ENCODE results near the gene C11orf97. TPM values are rescaled to one million over a fixed set of nuclear protein-coding genes. Genes with fewer than 3 reads are reported as not detected.

Gene C11orf97
- total and polyA plus RNA-seq, 9 of the 15 experiments (the other 6 are each of a cell fraction or from before 2014, with no cell fraction given): not detected

DNA sequence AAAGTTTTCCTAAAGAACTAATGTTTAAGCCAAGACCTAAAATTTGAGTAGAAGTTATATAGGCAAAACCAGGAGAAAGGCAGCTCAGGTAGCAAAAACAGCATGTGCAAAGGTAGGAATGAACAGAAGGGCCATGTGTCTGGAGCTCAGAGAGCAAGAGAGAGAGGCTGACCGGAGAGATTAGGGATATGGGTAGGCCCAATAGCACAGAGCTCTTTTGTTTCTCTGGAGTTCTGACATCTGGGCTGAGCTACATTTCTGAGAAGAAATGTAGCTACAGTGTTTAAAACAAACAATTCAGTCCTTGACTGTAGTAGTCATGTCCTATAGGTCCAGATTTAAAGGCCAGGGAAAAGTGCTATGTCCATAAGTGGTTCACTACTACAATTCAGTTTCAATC is 4.5 kb downstream of the C11orf97 start:
- POLR2A ChIA-PET: no interaction called here
- TF ChIP-seq MIER1 (IDR thresholded peaks at IDR 0.05; ENCODE audit: low read depth) (no peak), CBX8 (IDR thresholded peaks at IDR 0.05; ENCODE audit: borderline replicate concordance, extremely low read depth, low read depth, low read length, poor library complexity, severe bottlenecking) (no peak), KDM2B (CRISPR knock-in tag; IDR thresholded peaks at IDR 0.05) (no peak), EHMT2 (IDR thresholded peaks at IDR 0.05) (no peak), HDAC1 (IDR thresholded peaks at IDR 0.05) (no peak), CHCHD3 (CRISPR knock-in tag; IDR thresholded peaks at IDR 0.05) (no peak), KHSRP (IDR thresholded peaks at IDR 0.05) (no peak)
- TF ChIP-seq, protein P1, sequence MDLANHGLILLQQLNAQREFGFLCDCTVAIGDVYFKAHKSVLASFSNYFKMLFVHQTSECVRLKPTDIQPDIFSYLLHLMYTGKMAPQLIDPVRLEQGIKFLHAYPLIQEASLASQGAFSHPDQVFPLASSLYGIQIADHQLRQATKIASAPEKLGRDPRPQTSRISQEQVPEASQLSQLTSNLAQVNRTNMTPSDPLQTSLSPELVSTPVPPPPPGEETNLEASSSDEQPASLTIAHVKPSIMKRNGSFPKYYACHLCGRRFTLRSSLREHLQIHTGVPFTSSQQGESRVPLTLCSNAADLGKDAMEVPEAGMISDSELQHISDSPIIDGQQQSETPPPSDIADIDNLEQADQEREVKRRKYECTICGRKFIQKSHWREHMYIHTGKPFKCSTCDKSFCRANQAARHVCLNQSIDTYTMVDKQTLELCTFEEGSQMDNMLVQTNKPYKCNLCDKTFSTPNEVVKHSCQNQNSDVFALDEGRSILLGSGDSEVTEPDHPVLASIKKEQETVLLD (IDR thresholded peaks at IDR 0.05): no peak
- TF ChIP-seq, protein P2, sequence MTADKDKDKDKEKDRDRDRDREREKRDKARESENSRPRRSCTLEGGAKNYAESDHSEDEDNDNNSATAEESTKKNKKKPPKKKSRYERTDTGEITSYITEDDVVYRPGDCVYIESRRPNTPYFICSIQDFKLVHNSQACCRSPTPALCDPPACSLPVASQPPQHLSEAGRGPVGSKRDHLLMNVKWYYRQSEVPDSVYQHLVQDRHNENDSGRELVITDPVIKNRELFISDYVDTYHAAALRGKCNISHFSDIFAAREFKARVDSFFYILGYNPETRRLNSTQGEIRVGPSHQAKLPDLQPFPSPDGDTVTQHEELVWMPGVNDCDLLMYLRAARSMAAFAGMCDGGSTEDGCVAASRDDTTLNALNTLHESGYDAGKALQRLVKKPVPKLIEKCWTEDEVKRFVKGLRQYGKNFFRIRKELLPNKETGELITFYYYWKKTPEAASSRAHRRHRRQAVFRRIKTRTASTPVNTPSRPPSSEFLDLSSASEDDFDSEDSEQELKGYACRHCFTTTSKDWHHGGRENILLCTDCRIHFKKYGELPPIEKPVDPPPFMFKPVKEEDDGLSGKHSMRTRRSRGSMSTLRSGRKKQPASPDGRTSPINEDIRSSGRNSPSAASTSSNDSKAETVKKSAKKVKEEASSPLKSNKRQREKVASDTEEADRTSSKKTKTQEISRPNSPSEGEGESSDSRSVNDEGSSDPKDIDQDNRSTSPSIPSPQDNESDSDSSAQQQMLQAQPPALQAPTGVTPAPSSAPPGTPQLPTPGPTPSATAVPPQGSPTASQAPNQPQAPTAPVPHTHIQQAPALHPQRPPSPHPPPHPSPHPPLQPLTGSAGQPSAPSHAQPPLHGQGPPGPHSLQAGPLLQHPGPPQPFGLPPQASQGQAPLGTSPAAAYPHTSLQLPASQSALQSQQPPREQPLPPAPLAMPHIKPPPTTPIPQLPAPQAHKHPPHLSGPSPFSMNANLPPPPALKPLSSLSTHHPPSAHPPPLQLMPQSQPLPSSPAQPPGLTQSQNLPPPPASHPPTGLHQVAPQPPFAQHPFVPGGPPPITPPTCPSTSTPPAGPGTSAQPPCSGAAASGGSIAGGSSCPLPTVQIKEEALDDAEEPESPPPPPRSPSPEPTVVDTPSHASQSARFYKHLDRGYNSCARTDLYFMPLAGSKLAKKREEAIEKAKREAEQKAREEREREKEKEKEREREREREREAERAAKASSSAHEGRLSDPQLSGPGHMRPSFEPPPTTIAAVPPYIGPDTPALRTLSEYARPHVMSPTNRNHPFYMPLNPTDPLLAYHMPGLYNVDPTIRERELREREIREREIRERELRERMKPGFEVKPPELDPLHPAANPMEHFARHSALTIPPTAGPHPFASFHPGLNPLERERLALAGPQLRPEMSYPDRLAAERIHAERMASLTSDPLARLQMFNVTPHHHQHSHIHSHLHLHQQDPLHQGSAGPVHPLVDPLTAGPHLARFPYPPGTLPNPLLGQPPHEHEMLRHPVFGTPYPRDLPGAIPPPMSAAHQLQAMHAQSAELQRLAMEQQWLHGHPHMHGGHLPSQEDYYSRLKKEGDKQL (CRISPR knock-in tag; IDR thresholded peaks at IDR 0.05; ENCODE audit: borderline replicate concordance): no peak
- TF ChIP-seq, protein P3, sequence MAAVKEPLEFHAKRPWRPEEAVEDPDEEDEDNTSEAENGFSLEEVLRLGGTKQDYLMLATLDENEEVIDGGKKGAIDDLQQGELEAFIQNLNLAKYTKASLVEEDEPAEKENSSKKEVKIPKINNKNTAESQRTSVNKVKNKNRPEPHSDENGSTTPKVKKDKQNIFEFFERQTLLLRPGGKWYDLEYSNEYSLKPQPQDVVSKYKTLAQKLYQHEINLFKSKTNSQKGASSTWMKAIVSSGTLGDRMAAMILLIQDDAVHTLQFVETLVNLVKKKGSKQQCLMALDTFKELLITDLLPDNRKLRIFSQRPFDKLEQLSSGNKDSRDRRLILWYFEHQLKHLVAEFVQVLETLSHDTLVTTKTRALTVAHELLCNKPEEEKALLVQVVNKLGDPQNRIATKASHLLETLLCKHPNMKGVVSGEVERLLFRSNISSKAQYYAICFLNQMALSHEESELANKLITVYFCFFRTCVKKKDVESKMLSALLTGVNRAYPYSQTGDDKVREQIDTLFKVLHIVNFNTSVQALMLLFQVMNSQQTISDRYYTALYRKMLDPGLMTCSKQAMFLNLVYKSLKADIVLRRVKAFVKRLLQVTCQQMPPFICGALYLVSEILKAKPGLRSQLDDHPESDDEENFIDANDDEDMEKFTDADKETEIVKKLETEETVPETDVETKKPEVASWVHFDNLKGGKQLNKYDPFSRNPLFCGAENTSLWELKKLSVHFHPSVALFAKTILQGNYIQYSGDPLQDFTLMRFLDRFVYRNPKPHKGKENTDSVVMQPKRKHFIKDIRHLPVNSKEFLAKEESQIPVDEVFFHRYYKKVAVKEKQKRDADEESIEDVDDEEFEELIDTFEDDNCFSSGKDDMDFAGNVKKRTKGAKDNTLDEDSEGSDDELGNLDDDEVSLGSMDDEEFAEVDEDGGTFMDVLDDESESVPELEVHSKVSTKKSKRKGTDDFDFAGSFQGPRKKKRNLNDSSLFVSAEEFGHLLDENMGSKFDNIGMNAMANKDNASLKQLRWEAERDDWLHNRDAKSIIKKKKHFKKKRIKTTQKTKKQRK (IDR thresholded peaks at IDR 0.05; ENCODE audit: borderline replicate concordance, low read depth, low read length): no peak
- intact Hi-C loops (cut with micrococcal nuclease) (no loop called here), in situ Hi-C loops (cut with MboI) (no loop called here)
- Histone ChIP-seq H3K27me3 (ENCODE audit: control insufficient read depth in 2 of 2, insufficient read depth in 2 of 2, low read length in 2 of 2) (peaks cover 2 to 4% of the 10 kb centered on the region in 2 experiments; a peak in 2 of 5 replicates), H3K9me3 (replicated peaks; ENCODE audit: control insufficient read depth, insufficient read depth, low read depth, low read length) (no peaks in the 10 kb centered on the region), H2AFZ (ENCODE audit: low read depth, low read length) (no peak overlapping the region), H3K4me2 (ENCODE audit: insufficient read depth, low read length) (no peak overlapping the region), H3K36me3 (ENCODE audit: control insufficient read depth, insufficient read depth, low read length) (no peaks in the 10 kb centered on the region), H3K27ac (ENCODE audit: extremely low read depth, low read depth, low read length) (no peak overlapping the region), H3K79me2 (ENCODE audit: control insufficient read depth, insufficient read depth, low read length) (no peaks in the 10 kb centered on the region), H3K9me1 (ENCODE audit: control insufficient read depth, insufficient read depth, low read length) (no peaks in the 10 kb centered on the region), H3K4me1 (replicated peaks in 1 of 2; ENCODE audit: control insufficient read depth in 2 of 2, insufficient read depth in 2 of 2, low read length in 2 of 2) (peaks cover 0 to 7% of the 10 kb centered on the region in 2 experiments; a peak in 2 of 5 replicates), H3K9ac (ENCODE audit: insufficient read depth in 1 of 2, low read depth in 2 of 2, low read length in 2 of 2) (no peak overlapping the region), H4K20me1 (replicated peaks; ENCODE audit: control insufficient read depth, insufficient read depth, low read length) (no peaks in the 10 kb centered on the region), H3K4me3 (no peak overlapping the region)
- CTCF ChIA-PET (ENCODE audit: low intra/inter-chr PET ratio): no interaction called here
- FAIRE-seq: no peak
- ATAC-seq: no peak
- no TSS peak for BruUV-seq (replicated peaks)
- no peak for DNase-seq (ENCODE audit: extremely low read depth in 1 of 4, low spot score in 3 of 4)
- WGBS (ENCODE audit: insufficient coverage, low coverage, missing lambda C conversion rate): 9% methylated on average over 1 of the region's 1 CpG
